ENCODE measurements around the gene H3-3A. TPM values are rescaled to one million over a fixed set of nuclear protein-coding genes. Genes with fewer than 3 reads are reported as not detected.

The H3-3A gene
- total and polyA plus RNA-seq, 8 donors: 444 to 1,270 (median 1,187) TPM

DNA sequence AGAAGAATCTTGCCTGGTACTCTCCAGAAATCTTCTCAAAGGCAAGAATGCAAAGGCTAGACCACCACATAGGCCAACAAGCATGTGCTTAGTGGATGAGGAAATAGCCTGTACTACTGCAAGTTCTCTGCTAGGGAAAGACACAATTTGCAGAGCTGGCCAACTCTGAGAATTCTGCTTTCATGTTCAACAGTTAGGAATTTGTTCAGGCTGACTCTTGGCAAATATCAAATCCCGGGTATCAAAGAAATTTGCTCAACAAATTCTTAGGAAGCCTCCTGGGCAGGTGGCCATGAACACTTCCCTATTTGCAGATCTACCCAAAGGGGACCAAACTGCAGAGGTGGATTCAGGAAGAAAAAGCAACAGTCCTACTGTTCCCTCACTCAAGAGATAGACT, 15.0 kb upstream of the H3-3A start:
- ATAC-seq (peak; percentile 25), DNase-seq (no peak)
- no peaks in the 10 kb centered on the region for H3K9me3 ChIP-seq
- TF ChIP-seq, protein P1, sequence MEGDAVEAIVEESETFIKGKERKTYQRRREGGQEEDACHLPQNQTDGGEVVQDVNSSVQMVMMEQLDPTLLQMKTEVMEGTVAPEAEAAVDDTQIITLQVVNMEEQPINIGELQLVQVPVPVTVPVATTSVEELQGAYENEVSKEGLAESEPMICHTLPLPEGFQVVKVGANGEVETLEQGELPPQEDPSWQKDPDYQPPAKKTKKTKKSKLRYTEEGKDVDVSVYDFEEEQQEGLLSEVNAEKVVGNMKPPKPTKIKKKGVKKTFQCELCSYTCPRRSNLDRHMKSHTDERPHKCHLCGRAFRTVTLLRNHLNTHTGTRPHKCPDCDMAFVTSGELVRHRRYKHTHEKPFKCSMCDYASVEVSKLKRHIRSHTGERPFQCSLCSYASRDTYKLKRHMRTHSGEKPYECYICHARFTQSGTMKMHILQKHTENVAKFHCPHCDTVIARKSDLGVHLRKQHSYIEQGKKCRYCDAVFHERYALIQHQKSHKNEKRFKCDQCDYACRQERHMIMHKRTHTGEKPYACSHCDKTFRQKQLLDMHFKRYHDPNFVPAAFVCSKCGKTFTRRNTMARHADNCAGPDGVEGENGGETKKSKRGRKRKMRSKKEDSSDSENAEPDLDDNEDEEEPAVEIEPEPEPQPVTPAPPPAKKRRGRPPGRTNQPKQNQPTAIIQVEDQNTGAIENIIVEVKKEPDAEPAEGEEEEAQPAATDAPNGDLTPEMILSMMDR (IDR thresholded peaks at IDR 0.05): no peak
- H3K27me3 ChIP-seq: no peaks in the 10 kb centered on the region
- H3K4me3 ChIP-seq: no peak overlapping the region
- no peaks in the 10 kb centered on the region for H3K36me3 ChIP-seq
- H3K27ac ChIP-seq: no peak overlapping the region
- H3K4me1 ChIP-seq: peaks cover 0 to 39% of the 10 kb centered on the region in 2 donors
- intact Hi-C loops (cut with DNase I): no loop called here

DNA sequence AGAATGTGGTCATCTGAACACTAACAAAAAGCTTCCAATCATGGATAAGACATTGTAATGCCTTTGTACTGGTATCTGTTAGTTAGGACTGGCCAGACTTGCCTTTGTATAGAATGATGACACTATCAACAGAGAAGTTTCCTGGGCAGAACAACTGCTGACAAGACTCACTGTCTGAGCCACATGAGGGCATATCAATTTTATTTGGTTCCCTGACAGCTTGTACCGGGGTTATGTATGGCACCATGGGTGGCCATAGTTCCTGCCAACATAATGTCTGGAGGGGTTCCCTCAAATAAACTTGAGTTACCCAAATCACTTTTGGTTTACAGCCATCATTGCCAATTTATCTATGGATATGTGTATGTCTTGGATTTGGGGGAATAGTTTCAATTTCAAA, 13.6 kb upstream of the H3-3A start:
- Histone ChIP-seq H3K27me3 (no peaks in the 10 kb centered on the region), H3K4me3 (no peak overlapping the region), H3K27ac (no peak overlapping the region), H3K9me3 (no peaks in the 10 kb centered on the region), H3K36me3 (no peaks in the 10 kb centered on the region), H3K4me1 (peaks cover 0 to 36% of the 10 kb centered on the region in 2 donors)
- DNase-seq: no peak
- no peak for ATAC-seq
- intact Hi-C loops (cut with DNase I): no loop called here
- TF ChIP-seq, protein P1 (IDR thresholded peaks at IDR 0.05): no peak

DNA sequence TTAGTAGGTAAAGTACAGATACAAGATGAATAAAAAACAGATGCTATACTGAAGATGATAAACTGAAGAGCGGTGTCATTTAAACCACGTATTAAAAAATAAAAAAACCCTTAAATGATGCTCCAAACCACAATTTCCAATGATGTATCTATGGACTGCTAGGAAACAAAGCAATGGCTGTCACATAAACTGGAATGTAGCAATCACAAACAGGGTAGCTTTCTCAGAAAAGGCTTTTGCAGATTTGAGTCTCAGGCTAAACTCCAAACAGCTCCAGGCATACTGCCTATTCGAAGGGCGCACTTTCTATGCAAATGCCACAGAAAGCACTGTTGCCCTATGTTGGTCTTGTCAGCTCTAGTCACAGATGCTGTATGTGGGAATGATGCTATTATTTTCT, 12.4 kb upstream of the H3-3A start:
- H3K4me1 ChIP-seq: peaks cover 0 to 31% of the 10 kb centered on the region in 2 donors
- no peaks in the 10 kb centered on the region for H3K27me3 ChIP-seq
- no peaks in the 10 kb centered on the region for H3K36me3 ChIP-seq
- H3K4me3 ChIP-seq: no peak overlapping the region
- TF ChIP-seq, protein P1 (IDR thresholded peaks at IDR 0.05): no peak
- intact Hi-C loops (cut with DNase I): no loop called here
- no peak overlapping the region for H3K27ac ChIP-seq
- ATAC-seq (no peak), DNase-seq (no peak)
- no peaks in the 10 kb centered on the region for H3K9me3 ChIP-seq

DNA sequence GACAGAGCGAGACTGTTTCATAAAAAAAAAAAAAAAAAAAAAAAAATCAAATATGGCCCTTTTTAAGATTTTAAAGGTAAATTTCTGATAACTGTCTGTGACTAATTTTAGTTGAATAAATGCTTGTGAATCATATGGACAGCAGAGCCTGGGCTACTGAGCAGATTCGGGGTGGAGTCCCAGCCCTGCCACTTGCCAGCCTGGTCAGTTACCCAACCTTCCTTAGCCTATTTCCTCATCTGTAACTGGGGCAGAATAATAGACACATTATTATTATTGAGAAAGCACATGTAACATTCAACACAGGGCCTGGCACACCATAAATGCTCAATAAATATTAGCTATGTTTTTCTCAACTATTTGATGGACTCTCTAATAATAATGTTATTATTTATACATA, 11.2 kb upstream of the H3-3A start:
- intact Hi-C loops (cut with DNase I): no loop called here
- H3K27ac ChIP-seq: no peak overlapping the region
- ATAC-seq (peak; percentile 63), DNase-seq (no peak)
- no peaks in the 10 kb centered on the region for H3K9me3 ChIP-seq
- no peak overlapping the region for H3K4me3 ChIP-seq
- TF ChIP-seq, protein P1 (IDR thresholded peaks at IDR 0.05): no peak
- no peaks in the 10 kb centered on the region for H3K36me3 ChIP-seq
- H3K4me1 ChIP-seq: peaks cover 0 to 31% of the 10 kb centered on the region in 2 donors
- no peaks in the 10 kb centered on the region for H3K27me3 ChIP-seq

DNA sequence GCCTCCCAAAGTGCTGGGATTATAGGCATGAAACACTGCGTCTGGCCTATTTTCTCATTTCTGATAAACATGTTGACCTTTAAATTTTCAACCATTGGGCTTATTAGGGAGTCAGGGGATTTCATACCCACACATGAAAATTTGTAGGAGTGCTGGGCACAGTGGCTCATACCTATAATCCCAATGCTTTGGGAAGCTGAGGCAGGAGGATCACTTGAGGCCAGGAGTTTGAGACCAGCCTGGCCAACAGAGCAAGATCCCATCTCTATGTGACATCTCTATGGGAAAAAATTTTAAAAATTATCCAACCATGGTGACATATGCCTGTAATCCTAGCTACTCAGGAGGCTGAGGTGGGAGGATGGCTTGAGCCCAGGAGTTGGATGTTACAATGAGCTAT, 10.5 kb upstream of the H3-3A start:
- intact Hi-C loops (cut with DNase I): no loop called here
- DNase-seq: no peak
- H3K27me3 ChIP-seq: no peaks in the 10 kb centered on the region
- H3K36me3 ChIP-seq: no peaks in the 10 kb centered on the region
- peaks cover 0 to 30% of the 10 kb centered on the region in 2 donors for H3K4me1 ChIP-seq
- no peaks in the 10 kb centered on the region for H3K9me3 ChIP-seq
- TF ChIP-seq, protein P1 (IDR thresholded peaks at IDR 0.05): no peak
- no peak overlapping the region for H3K27ac ChIP-seq
- no peak for ATAC-seq
- no peak overlapping the region for H3K4me3 ChIP-seq
